NCI-H2227 (cell line): Measurements from ENCODE around the gene RAB1A.
"Not testable (repeated sequence)": the region's sequence is repeated elsewhere in the genome, so short reads cannot be mapped to it uniquely, and the experiment has no call there.

Source experiments
- DNase-seq: peaks from one replicate; lab custom pipeline; 2025; ENCODE audit not compliant: unreplicated experiment; lab: John Stamatoyannopoulos, UW

RAB1A gene

DNA sequence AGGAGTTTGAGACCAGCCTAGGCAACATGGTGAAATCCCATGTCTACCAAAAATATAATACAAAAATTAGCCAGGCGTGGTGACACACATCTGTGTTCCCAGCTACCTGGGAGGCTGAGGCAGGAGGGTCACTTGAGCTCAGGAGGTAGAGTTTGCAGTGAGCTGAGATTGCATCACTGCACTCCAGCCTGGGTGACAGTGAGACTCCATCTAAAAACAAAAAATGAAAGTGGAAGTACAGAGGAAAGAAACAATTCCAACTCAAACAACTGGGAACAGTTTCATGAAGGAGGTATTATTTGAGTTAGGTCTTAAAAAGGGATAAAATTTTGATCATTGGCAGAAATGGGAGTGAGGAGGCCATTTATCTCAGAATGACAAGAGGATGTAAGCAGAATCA is 6.3 kb upstream of the RAB1A start:
- no peak for DNase-seq

DNA sequence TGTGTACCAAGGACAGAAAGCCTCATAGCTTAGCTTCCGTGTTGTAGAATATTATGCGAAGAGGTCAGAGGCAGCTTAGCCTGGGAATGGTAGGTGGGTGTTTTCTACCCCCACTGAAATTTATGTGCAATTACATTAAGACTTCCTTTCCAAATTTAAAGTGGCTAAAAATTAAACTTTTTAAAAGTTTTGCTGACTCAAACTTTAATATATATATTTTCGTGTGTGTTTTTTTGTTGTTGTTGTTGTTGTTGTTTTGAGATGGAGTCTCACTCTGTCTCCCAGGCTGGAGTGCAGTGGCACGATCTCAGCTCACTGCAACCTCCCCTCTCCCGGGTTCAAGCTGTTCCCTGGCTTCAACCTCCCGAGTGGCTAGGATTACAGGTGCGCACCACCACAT is 4.3 kb upstream of the RAB1A start:
- no peak for DNase-seq

DNA sequence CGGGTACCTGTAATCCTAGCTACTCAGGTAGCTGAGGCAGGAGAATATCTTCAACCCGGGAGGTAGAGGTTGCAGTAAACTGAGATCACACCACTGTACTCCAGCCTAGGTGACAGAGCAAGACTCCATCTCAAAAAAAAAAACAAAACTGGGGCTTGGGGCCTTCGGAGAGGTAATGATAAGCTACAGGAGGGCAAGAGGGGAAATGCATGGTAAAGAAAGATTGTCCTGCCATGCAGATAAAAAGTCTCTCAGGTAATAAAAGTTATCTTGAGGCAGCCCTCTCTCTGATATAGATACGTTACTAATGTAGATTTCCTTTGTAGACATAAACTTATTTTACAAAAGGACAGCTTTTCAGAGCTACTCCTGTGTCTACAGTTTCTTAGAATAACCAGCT is 3.7 kb upstream of the RAB1A start:
- DNase-seq, result no peak

DNA sequence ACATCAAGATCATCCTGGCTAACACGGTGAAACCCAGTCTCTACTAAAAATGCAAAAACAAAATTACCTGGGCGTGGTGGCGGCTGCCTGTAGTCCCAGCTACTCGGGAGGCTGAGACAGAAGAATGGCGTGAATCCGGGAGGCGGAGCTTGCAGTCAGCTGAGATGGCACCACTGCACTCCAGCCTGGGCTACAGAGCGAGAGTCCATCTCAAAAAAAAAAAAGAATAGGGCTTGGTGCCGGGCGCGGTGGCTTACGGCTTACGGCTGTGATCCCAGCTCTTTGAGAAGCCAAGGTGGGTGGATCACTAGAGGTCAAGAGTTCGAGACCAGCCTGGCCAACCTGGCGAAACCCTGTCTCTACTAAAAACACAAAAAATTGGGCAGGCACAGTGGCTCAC is 3.0 kb upstream of the RAB1A start:
- DNase-seq, result not testable (repeated sequence)

DNA sequence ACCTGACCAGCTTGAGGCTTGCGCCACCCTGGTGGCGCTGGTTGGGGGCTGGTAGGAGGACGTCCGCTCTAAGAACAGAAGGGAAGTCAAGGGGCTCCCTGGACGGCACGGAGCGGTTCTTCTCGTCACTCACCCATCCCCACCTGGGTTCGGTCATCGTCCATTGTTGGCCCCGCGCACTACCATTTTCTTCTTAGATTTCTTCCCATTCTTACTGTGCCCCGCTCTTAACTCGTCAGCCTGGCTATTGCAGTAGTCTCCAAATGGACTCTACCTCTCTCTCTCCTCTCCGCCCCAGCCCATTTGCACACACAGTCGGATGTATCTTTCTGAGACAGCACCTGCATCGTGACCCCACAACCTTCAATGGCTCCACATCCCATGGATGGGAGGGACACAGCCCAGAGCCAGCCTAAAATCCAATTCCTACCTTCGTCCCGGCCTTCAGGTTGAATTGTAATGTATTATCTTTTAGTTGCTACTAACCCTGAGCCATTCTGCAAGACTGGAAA is 814 bp upstream of the RAB1A start:
- DNase-seq, result no peak

DNA sequence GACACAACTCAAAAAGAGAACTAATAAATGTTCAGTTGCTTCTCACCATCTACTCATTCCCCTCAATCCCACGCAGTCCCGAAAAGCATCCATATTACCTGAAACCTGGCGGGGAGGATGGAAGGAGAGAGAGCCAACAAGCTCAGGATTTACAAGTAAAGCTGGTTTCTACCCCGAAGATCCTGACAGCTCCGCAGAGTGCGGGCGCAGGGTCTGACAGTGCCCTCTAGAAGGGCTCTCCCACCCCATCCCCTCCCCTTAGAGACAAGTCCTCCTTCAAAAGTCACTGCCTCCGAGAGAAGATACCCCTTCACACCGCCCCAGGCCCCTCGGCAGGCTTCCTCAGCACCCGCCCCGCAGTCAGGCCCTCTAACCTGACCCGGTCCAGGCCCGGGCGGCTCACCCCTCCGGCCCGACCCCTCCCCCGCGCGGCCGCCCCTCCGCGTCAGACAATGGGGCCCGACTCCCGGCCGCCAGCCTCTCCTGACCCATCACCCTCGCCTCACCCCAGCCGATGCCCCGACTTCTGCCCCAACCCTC is 550 bp downstream of the RAB1A start:
- peak; percentile 38 for DNase-seq

DNA sequence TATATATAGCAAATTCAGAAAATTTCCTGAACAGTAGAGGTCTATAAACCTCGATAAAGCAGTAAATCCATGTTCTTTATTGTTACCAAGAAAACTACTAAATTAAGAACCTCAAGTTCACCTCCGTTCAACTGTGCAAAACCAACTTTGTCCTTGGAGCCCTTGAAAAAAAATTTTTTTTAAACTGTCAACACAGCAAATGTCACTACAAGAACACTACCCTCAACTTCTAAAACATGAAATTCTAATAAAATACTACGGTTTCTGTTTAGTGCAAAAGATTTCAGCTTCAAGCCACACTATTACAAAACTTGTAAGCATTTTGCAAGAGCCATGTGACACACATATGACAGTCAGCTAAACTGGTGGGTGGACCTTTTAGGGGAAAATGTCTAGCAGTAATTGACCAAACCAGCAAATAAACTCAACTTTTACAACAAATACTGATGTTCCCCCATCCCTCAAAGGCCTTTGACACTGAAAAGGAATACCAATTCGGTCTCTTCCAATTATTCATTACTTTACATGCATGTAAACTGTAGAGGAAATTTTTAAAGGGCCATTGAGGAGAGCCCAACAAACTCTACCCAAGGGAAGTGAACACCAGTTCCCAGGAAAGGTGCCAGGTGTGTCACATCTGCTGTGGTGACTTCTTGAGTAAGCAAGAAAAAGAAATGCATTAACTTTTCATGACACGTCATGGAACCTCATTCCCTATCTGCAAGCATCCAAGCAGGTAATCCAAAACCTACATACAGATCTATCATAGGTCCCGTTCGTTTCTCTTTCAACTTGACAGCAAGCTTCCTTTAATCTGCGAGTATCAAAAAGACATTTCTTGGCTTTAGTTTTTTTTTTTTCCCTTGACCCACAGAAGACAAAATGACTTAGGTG is 1.4 kb downstream of the RAB1A start:
- no peak for DNase-seq

DNA sequence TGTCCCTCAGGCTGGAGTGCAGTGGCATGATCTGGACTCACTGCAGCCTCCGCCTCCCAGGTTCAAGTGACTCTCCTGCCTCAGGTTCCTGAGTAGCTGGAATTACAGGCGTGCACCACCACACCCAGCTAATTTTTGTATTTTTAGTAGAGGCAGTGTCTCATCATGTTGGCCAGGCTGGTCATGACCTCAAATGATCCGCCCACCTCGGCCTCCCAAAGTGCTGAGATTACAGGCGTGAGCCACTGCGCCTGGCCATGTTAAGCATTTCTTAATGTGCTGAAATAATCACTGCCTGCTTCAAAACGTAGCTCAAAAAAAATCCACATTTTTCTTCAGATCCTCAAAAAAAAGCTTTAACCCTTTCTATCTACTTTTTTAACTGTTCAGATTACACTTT is 4.4 kb downstream of the RAB1A start:
- DNase-seq, result not testable (repeated sequence)

DNA sequence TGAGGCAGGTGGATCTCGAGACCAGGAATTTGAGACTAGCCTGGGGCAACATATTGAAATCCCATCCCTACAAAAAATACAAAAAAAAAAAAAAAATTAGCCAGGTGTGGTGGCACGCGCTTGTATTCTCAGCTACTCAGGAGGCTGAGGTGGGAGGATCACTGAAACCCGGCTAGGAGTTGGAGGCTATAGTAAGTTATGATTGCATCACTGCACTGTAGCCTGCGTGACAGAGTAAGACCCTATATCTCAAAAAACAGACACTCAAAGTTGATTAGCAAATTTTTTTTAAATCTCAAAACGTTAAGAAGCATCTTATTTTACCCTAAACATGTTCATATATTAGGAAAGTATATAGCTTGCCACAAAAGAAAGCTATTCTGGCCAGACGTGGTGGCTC is 7.6 kb downstream of the RAB1A start:
- no peak for DNase-seq

DNA sequence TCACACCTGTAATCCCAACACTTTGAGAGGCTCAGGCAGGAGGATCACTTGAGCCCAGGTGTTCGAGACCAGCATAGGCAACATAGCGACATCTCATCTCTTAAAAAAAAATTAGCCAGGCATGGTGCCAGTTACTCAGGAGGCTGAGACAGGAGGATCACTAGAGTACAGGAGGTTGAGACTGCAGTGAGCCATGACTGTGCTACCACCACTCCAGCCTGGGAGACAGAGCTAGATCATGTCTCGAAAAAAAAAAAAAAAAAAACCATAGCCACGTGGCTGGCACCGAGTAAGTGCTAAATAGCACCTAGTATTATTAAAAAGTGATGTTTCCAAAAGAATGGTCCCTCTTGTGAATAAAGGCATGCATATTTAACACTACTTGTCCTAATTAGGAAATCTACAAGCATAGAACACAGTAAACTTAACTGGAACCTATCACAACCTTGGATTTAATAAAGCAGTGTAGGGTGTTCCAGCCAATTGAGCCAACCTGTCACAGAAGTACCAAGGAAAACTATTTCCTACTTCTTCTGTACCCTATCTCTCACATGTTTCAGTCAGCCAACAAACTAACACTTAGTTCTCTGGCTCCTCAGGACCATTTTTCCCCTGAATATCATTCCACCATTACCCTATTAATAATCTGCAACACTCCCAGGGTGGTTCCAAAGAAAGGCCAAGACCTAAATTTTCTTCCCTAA is 8.8 kb downstream of the RAB1A start:
- no peak for DNase-seq

DNA sequence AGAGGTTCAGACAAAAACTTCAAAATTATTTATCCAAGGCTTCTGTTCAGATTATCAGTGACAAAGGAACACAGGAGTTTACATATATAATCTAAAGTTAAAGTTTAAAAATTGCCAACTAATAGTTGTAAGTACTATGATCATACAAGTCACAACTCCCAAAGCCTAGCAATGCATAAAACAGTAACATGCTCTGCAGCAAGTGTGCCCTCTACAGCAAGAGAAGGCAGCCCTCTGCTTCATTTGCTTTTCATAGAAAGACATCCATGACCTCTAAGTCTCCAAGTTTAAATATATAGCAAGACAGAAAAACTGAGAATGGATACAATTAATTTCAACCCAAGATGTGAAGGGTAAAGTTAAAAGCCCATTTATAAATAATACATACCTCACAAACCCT is 13.3 kb downstream of the RAB1A start:
- DNase-seq, result no peak

DNA sequence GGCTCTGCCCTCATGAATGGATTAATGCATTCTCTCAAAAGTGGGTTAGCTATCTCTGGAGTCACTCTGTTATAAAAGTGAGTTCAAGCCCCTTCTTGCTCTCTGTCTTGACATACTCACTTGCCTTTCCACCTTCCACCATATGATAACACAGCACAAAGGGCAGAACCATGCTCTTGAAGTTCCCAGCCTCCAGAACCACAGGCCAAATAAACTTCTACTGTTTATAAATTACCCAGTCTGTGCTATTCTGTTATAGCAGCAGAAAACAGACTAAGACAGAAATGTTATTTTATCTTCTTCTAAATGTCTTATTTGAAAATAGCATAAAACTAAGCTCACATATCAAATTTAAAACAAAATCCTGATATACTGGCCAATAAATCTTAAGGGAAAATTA is 15.0 kb downstream of the RAB1A start:
- DNase-seq, result no peak

DNA sequence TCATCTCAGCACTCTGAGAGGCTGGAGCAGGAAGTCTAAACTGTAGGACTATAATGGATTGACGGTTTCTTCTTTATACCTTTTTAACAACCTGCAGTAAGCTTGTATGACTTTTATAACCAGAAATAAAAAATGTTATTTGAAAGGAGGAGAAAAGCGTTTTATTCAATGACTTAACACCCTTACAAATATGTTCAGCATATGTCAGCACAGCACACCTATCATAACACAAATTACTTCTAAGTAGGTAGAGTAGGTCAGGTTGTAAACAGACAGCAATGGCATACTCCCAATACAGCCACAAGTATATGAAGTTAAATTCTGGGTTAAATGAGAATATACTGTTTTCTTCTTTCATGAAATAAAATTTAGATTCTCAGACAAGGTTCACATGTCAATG is 16.1 kb downstream of the RAB1A start:
- no peak for DNase-seq

DNA sequence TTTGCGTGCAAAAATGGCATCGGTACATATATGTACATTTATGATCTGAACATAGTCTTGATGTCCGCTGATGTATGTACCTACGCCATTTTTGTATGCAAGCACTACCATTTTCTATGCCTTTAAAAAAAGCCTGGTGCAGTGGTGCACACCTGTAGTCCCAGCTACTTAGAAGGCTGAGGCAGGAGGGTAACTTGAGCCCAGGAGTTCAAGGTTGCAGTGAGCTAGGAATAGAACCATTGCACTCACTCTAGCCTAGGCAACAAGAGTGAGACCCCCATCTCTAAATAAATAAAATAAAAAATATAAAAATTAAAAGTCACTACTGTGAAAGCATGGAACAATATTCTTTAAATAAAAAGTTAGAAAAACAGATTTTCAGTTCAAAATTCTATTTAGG is 16.7 kb downstream of the RAB1A start:
- no peak for DNase-seq

DNA sequence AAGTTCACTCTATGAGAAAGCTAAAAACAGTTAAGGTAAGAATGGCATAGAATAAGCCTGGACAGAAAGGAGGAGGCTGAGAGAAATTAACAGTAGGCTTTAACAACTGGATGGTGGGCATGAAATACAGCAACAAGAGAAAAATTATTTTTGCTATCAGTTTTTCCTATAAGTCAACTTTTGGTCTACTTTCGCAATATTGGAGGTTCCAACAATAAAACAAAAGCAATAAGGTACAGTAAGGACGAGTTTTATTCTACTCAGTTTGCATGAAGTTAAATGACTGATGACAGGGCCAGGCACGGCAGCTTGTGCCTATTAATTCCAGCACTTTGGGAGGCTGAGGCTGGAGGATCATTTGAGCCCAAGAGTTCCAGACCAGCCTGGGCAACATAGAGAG is 17.3 kb downstream of the RAB1A start:
- DNase-seq, result no peak

DNA sequence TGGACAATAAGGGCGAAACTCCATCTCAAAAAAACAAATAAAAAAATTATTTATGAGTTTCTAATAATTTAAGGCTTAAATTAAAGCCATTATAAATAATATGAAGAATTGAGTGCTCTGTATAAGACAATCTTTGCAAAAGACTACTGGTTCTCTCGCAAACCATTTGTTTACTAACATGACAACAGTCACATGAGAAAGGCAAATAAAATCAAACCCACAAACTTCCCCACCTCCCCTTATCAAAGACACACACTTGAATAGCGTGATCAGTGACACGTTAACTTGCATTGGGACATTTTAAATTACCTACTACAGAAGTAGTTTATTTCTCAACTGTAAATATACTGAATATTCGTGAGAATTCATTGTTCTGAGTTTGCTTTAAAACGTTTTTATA is 21.1 kb downstream of the RAB1A start:
- DNase-seq, result no peak

DNA sequence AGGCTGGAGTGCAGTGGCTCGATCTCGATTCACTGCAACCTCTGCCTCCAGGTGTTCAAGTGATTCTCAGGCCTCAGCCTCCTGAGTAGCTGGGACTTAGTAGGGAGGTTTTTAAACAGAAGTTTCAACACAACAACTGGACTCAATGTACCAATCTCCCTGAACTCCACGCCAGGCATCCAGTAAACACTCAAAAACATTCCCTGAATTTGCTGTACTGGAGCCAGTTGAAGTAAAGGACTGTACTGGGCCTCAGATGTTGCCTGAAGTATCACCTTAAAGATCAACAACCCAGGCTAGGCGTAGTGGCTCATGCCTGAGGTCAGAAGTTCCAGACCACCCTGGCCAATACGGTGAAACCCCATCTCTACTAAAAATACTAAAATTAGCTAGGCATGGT is 22.4 kb downstream of the RAB1A start:
- DNase-seq, result no peak

DNA sequence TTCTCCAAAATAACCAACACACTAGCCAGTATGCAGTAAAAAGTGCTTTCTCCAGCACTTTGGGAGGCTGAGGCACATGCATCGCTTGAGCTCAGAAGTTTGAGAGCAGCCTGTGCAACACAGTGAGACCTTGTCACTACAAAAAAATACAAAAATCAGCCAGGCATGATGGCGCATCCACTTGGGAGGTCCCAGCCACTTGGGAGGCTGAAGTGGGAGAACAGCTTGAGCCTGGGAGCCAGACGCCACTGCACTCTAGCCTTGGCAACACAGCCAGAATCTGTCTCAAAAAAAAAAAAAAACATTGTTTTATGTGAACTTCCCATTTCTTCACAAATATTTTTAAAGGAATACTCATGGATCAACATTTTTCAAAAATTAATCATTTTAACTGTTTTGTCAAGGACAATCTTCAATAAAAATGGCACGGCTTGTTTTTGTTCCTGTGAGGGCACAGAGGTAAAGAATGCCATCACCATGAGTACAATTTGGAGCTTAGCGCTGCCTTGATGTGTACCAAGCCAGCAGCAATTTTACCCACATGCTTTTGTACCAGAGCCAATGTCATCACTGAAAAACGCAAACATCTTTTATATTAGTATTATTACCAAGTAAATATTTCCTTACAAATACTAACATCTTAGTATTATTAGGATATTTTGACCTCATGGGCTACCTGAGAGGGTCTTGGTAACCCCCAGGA is 26.7 kb downstream of the RAB1A start:
- no peak for DNase-seq

DNA sequence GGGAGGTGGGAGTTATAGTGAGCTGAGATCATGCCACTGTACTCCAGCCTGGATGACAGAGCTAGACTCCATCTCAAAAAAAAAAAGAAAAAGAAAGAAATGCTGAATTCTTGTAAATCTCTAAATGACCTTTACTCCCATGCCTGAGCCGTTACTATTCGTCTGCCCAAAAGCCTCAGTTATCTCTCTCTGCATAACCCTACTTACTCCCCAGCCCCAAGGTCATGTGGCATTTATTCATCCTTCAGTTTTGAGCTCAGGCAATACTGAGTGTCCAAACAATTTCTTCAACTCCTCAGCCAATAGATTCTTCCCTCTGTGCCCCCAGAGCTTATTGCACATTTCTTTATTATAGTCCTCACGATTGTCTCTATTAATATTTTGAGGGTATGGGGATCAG is 28.8 kb downstream of the RAB1A start:
- no peak for DNase-seq

DNA sequence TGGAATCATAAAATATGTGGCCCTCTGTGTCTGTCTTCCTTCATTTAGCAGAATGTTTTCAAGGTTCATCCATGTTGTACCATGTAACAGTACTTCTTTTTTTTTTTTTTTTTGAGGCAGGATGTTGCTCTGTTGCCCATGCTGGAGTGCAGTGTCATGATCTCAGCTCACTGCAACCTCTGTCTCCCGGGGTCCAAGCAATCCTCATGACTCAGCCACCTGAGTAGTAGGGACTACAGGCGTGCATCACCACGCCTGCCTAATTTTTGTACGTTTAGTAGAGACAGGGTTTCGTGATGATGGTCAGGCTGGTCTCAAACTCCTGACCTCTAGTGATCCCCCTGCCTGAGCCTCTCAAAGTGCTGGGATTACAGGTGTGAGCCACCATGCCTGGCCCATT is 31.2 kb downstream of the RAB1A start:
- DNase-seq, result no peak

DNA sequence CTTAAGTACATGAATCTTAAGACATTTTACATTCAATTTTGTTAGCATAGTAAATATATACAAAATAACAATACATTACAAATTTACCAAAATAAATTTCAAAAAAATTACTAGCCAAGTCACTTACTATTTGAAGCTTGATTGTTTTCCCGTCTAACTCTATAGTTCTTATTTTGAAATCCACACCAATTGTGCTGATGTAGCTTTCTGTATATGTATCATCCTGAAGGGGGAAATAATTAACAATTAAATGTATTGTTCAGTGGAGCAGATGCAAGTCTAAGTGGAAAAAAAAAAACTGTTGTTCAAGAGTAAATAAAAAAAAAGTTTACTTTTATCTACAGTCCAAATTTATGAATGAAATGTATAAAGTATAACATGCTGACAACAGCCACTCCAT is 32.1 kb downstream of the RAB1A start:
- no peak for DNase-seq

DNA sequence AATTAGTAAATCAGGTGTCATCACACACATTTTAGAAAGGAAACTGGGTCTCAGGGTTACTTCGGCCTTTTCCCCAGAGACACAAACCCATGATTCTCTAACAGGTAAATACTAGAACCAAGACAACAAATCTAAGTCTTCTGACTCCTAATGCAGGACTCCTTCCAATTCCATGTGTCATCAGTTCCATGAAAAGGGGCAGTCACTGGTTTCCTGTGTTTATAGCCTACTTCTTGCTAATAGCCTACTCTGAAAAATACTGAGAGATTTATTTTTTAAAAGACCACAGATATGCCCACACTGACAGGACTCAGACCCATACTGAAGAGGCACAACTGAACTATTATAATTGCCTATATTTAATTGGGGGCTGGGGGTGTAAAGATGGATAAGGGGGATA is 33.0 kb downstream of the RAB1A start:
- DNase-seq, result no peak
